Lower leg skin (tissue), 3 donors: ENCODE data around the gene POLDIP2.

ENCODE experiments used
- CTCF ChIP-seq, 3 donors: fragments of 450-650 bp; IDR thresholded peaks; one replicate each; pipeline ENCODE4 v1.5.1; 2016; ENCODE audit warnings: antibody characterized with exemption in 3 of 3, mild to moderate bottlenecking in 3 of 3, moderate library complexity in 2 of 3
- POLR2A ChIP-seq, 2 donors: fragments of 450-650 bp; IDR thresholded peaks; one replicate each; pipeline ENCODE4 v1.6.1; 2016 to 2017; ENCODE audit warnings: antibody characterized with exemption in 2 of 2, mild to moderate bottlenecking in 1 of 2, moderate library complexity in 1 of 2

GRCh38 chr17:28298449-28298848 is 58.9 kb downstream of the POLDIP2 start:
- TF ChIP-seq CTCF (IDR thresholded peaks at IDR 0.05) (no peak), POLR2A (IDR thresholded peaks at IDR 0.05) (no peak)
